Measurements from ENCODE around the gene PAAF1. TPM values are rescaled to one million over a fixed set of nuclear protein-coding genes. Genes with fewer than 3 reads are reported as not detected.
"Not testable (repeated sequence)": the region's sequence is repeated elsewhere in the genome, so short reads cannot be mapped to it uniquely, and the experiment has no call there.

Gene PAAF1
- total and polyA plus RNA-seq, 2 donors from 2014 or later = 18.2 to 31.4 TPM

DNA sequence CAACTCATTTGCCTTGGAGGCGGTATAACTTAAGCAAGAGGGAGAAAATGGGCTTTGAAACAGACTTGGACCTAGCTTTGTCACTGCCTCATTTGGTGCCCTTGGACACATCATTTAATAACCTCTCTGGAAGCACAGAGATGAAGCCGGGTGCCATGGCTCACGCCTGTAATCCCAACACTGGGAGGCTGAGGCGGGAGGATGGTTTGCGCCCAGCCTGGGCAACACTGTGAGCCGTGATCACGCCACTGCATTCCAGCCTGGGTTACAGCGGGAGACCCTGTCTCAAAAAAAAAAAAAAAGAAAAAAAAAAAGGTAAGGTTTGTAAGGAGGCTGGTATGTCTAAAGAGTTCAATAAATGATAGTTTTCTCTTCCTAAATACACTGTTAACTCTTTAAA is 959 bp upstream of the PAAF1 start:
- peak overlapping the region; percentile 74 to 100 (median 100) for H3K4me3 ChIP-seq (ENCODE audit: low read length in 3 of 3)

GRCh38 chr11:73878771-73879170 is 2.0 kb downstream of the PAAF1 start:
- no peak overlapping the region for H3K4me3 ChIP-seq (ENCODE audit: low read length in 3 of 3)
- H3K9ac ChIP-seq (ENCODE audit: low read length in 3 of 3) = no peak overlapping the region
- H3K4me1 ChIP-seq (ENCODE audit: control insufficient read depth in 2 of 3, insufficient read depth in 2 of 3, low read depth in 1 of 3, low read length in 3 of 3) = peaks cover 0 to 15% (median 9%) of the 10 kb centered on the region in 3 donors
- TF ChIP-seq CTCF (IDR thresholded peaks at IDR 0.05; ENCODE audit: borderline replicate concordance, extremely low read depth, insufficient read depth) = no peak
- no peaks in the 10 kb centered on the region for H3K27me3 ChIP-seq (ENCODE audit: control insufficient read depth, insufficient read depth, low read length)
- H3K27ac ChIP-seq (ENCODE audit: low read depth in 2 of 2, low read length in 2 of 2) = no peak overlapping the region
- no peaks in the 10 kb centered on the region for H3K9me3 ChIP-seq (ENCODE audit: control insufficient read depth in 2 of 3, insufficient read depth in 1 of 3, low read length in 3 of 3)
- no peak for DNase-seq
- no peak for FAIRE-seq
- intact Hi-C loops (cut with DNase I) = no loop called here
- peaks cover 0 to 5% (median 0%) of the 10 kb centered on the region in 3 donors for H3K36me3 ChIP-seq (ENCODE audit: control insufficient read depth in 2 of 3, insufficient read depth in 3 of 3, low read length in 3 of 3)

More for the DNA sequence above, 959 bp upstream of the PAAF1 start:
- no peak for TF ChIP-seq CTCF (IDR thresholded peaks at IDR 0.05; ENCODE audit: borderline replicate concordance, extremely low read depth, insufficient read depth)
- Histone ChIP-seq H3K4me1 (ENCODE audit: control insufficient read depth in 2 of 3, insufficient read depth in 2 of 3, low read depth in 1 of 3, low read length in 3 of 3) (peaks cover 0 to 15% (median 9%) of the 10 kb centered on the region in 3 donors), H3K27ac (ENCODE audit: low read depth in 2 of 2, low read length in 2 of 2) (peak overlapping the region; percentile 90 to 94), H3K9me3 (ENCODE audit: control insufficient read depth in 2 of 3, insufficient read depth in 1 of 3, low read length in 3 of 3) (no peaks in the 10 kb centered on the region), H3K36me3 (ENCODE audit: control insufficient read depth in 2 of 3, insufficient read depth in 3 of 3, low read length in 3 of 3) (peaks cover 5 to 8% (median 7%) of the 10 kb centered on the region in 3 donors), H3K9ac (ENCODE audit: low read length in 3 of 3) (peak overlapping the region; percentile 85 to 99 (median 97)), H3K27me3 (ENCODE audit: control insufficient read depth, insufficient read depth, low read length) (no peaks in the 10 kb centered on the region)
- FAIRE-seq = no peak
- DNase-seq = peak in 1 of 5 donors; percentile 18
- intact Hi-C loops (cut with DNase I) = no loop called here

DNA sequence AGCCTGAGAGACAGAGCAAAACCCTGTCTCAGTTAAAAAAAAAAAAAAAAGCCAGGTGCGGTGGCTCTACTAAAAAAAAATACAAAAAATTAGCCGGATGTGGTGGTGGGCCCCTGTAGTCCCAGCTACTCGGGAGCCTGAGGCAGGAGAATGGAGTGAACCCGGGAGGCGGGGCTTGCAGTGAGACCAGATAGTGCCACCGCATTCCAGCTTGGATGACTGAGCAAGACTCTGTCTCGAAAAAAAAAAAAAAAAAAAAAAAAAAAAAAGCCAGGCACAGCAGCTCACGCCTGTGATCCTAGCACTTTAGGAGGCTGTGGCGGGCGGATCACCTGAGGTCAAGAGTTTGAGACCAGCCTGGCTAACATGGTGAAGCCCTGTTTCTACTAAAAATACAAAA is 3.6 kb downstream of the PAAF1 start:
- DNase-seq = peak in 1 of 5 donors; percentile 17
- H3K4me3 ChIP-seq (ENCODE audit: low read length in 3 of 3); FAIRE-seq; H3K27me3 ChIP-seq (ENCODE audit: control insufficient read depth, insufficient read depth, low read length); H3K9me3 ChIP-seq (ENCODE audit: control insufficient read depth in 2 of 3, insufficient read depth in 1 of 3, low read length in 3 of 3); H3K9ac ChIP-seq (ENCODE audit: low read length in 3 of 3); H3K27ac ChIP-seq (ENCODE audit: low read depth in 2 of 2, low read length in 2 of 2); H3K36me3 ChIP-seq (ENCODE audit: control insufficient read depth in 2 of 3, insufficient read depth in 3 of 3, low read length in 3 of 3); intact Hi-C loops (cut with DNase I); H3K4me1 ChIP-seq (ENCODE audit: control insufficient read depth in 2 of 3, insufficient read depth in 2 of 3, low read depth in 1 of 3, low read length in 3 of 3): not testable (repeated sequence)

DNA sequence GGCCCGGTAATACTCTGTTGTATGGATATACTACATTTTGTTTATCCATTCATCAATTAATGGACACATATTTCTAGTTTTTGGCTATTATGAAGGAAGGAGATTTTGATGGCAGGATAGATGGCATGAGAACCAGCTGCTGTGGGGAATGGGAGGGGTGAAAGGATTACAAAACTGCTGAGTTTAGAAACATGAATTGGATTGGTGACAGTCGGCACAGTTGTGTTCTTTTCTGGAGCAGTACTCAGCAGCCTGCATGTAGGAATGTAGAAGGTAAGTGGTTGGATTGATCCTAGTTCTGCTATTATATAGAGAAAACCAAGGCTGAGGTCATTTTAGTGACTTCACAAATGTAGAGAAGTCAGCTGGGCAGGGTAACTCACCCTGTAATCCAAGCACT is 7.1 kb downstream of the PAAF1 start:
- no peak for TF ChIP-seq CTCF (IDR thresholded peaks at IDR 0.05; ENCODE audit: borderline replicate concordance, extremely low read depth, insufficient read depth)
- H3K9ac ChIP-seq (ENCODE audit: low read length in 3 of 3) = no peak overlapping the region
- intact Hi-C loops (cut with DNase I) = no loop called here
- H3K9me3 ChIP-seq (ENCODE audit: control insufficient read depth in 2 of 3, insufficient read depth in 1 of 3, low read length in 3 of 3) = no peaks in the 10 kb centered on the region
- peaks cover 0 to 7% (median 0%) of the 10 kb centered on the region in 3 donors for H3K36me3 ChIP-seq (ENCODE audit: control insufficient read depth in 2 of 3, insufficient read depth in 3 of 3, low read length in 3 of 3)
- H3K27me3 ChIP-seq (ENCODE audit: control insufficient read depth, insufficient read depth, low read length) = no peaks in the 10 kb centered on the region
- H3K4me1 ChIP-seq (ENCODE audit: control insufficient read depth in 2 of 3, insufficient read depth in 2 of 3, low read depth in 1 of 3, low read length in 3 of 3) = no peaks in the 10 kb centered on the region
- no peak overlapping the region for H3K27ac ChIP-seq (ENCODE audit: low read depth in 2 of 2, low read length in 2 of 2)
- no peak overlapping the region for H3K4me3 ChIP-seq (ENCODE audit: low read length in 3 of 3)
- FAIRE-seq (no peak), DNase-seq (no peak)

Data from kidney (tissue), 14 donors.